ENCODE data around the gene KSR2. TPM values are rescaled to one million over a fixed set of nuclear protein-coding genes. Genes with fewer than 3 reads are reported as not detected.

KSR2 gene
- total RNA-seq, 1 donor from 2014 or later: 0.78 TPM

GRCh38 chr12:117452112-117452511 is 516.7 kb downstream of the KSR2 start:
- DNase-seq: no peak

- no peak for DNase-seq
Measured at GRCh38 chr12:117450209-117450608, 518.6 kb downstream of the KSR2 start.

GRCh38 chr12:117447665-117448366 is 521.0 kb downstream of the KSR2 start:
- DNase-seq: no peak

- DNase-seq: no peak
Measured at GRCh38 chr12:117444781-117445180, 524.0 kb downstream of the KSR2 start.

DNA sequence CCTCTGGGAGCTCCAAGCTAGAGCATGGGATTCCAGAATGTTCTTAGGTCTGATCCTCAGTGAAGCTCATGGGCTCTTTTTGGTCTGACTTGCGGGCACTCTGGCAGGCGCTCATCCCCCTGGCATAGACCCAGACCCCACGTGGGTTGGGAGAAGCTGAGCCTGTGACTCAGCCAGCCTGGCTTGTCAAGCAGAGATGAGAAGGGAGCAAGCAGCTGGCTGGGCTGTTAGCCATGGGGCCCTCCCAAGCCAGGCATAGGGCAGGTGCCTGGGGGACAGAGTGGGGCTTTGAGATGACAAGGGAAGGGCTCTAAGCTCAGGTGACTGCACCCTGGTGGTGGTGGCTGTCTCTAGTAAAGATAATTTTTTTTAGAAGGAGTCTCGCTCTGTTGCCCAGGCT is 527.0 kb downstream of the KSR2 start:
- peak; percentile 66 for DNase-seq

- DNase-seq: no peak
Measured at GRCh38 chr12:117440384-117440783, 528.4 kb downstream of the KSR2 start.

GRCh38 chr12:117439531-117440001 is 529.2 kb downstream of the KSR2 start:
- no peak for DNase-seq

DNA sequence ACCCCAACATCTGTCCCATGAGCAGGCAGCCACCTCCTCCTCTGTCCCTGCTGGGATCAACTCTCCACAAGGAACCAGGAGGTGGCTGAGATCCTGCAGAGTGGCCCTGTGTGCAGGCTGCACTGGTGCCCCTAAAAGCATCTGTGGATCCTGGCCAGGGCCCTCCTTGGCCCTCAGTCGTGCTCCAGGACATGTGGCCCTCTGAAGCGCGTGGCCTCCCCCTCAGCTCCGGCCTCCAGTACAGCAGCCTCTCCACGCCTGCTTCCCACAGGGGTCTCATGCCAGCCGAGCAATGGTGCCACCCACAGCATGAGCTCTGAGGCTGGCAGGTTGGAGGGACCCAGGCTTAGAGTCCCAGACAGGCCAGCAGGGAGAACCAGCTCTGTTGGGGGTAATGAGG is 530.0 kb downstream of the KSR2 start:
- no peak for DNase-seq

- peak; percentile 41 for DNase-seq
Measured at GRCh38 chr12:117437516-117438255, 531.1 kb downstream of the KSR2 start.

DNA sequence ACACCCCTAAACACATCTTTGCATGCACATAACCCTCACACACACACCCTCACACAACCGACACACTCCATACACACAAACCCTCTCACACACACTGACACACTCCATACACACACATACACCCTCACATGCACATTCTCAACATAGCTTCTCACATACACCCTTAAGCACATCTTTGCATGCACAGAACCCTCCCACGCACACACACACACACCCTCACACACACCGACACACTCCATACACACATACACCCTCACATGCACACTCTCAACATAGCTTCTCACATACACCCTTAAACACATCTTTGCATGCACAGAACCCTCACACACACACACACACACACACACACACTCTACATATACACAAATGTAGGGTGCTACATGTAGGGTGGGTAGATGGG is 534.9 kb downstream of the KSR2 start:
- no peak for DNase-seq

DNA sequence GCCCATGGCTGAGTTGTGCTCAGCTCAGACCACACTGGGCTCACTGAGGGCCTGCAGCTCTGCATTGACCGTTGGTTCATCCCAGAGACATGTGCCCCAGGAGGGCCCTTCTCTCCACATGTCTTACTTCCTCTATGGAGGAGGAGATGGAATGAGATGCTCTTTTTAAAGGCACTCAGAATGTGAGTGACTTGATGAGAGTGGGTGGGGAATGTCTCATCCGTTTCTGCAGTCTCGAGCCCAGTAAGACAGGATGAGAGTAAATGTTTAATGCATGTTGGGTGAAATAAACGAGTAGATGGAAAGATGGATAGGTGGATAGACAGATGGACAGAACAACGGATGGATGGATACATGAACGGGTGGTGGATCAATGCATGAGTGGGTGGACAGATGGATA is 538.5 kb downstream of the KSR2 start:
- no peak for DNase-seq

- no peak for DNase-seq
Measured at GRCh38 chr12:117427211-117427610, 541.6 kb downstream of the KSR2 start.

DNA sequence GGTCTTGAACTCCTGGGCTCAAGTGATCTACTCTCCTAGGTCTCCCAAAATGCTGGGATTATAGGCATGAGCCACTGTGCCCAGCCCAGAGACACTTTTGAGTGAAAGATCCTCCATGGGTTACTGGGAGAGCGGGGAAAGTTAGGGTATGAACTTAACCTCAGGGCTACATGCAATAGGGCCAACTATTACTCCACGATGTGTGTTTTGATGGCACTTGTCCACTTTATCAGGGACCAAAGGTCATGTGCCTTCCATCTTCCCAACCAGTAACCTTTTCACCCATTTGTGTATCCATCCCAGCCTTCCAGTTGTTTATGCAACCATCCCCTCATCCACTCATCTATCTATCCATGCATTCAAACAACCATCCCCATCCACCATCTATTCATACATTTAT is 546.8 kb downstream of the KSR2 start:
- DNase-seq: no peak

DNA sequence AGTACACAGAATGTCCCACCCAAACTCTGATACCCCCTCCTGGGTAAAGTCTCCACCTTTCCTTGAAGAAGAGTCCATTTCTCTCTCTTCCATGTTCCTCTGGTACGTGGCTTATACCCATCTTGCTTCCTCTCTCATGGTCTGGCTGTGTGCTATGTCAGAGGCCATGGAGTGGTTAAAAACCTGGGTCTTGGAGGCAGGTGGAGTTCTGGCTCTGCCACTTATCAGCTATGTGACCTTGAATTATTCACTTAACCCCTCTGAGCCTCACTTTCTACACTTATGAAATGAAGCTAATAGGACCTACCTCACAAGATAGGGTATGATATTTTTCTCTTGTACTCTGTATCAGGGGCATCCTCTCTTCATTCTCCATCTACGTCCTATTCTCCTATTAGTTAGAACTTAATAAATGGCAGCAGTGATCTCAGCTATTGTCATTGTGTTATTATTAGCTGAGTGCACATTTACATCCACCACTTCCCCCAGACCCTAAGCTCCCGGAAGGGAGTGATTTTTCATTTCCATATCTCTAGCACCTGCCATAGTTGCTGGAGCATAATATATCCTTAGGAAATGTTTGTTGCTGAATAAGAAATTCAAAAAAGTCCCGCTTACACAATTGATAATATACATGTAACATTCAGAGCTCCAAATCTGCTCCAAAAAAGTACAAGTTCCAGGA is 547.6 kb downstream of the KSR2 start:
- DNase-seq: no peak

DNA sequence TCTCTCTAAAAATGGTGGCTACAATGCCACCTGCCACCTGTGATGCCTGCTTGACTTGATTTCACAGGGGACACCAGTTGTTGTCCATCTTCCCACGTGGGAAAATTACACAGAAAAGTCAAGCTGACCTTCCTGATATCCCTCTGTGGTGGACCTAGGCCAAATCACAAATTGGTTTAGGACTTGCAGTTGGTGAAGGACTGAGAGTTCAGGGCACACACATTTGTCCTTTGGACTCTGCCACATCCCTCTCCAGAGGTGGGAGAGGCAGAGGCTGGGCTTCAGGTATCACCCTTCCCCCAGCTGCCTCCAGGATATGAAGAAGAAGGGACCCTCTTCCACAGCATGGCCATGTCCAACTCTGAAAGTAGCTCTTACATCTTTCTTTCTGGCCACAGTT is 551.8 kb downstream of the KSR2 start:
- no peak for DNase-seq

GRCh38 chr12:117412465-117413188 is 556.2 kb downstream of the KSR2 start:
- no peak for DNase-seq

GRCh38 chr12:117409286-117409685 is 559.5 kb downstream of the KSR2 start:
- DNase-seq: no peak

- DNase-seq: no peak
Measured at GRCh38 chr12:117408161-117408791, 560.5 kb downstream of the KSR2 start.

- DNase-seq: no peak
Measured at GRCh38 chr12:117404940-117405339, 563.9 kb downstream of the KSR2 start.

DNA sequence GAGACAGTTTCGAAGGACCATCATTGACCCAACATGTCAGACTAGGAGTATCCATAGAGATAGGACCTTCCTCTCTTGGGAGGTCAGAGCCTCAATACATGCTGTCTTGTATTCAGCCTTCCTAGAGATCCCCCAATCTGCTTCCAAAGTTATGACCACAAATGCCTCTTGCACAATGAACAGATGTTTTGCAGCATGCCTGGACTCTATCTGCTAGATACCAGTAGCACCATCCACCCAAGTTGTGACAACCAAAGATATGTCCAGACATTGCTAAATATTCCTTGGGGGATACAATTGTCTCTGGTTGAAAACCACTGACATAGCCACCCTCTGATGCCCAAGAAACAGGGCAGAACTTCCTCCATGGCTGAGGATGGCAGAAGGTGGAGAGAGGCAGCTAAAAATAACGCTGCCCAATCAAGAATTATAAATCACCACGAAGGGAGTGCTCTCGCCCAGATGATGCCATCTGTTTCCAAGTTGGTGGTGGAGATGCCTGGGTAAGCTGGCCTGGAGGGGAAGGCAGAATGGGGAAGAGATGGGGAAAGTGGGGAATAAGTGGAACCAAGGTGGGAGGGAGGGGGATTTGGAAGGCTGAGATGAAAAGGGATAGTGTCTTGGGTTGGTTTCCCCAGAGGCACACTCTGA is 564.5 kb downstream of the KSR2 start:
- DNase-seq: no peak

GRCh38 chr12:117403586-117404139 is 565.1 kb downstream of the KSR2 start:
- DNase-seq: no peak
